ENCODE results near the gene CACNA2D1. TPM values are rescaled to one million over a fixed set of nuclear protein-coding genes. Genes with fewer than 3 reads are reported as not detected.

Gene CACNA2D1
- polyA plus RNA-seq, 1 donor: 11.4 TPM

DNA sequence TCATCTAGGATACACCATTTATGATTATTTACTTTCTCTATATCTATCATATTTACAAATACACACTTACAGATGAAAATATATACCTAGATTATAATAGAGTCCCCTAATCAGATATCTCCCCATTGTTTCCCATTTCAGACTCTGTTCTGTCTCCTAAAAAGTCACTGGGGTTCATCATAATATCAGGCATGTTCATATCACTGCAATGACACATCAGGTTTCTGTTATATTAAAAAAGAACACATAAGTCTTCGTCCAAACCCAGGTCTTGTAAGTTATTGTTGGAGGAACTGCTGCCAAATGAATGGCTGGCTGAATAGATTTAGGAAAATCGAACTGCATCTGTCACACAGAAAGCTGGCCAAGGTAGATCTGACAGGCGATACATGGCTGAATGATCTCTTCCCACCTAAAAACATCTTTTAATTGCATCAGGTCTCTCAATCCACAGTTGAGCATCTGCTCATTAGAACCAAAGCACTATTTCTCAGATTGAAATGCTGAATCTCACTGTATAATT, 178.7 kb downstream of the CACNA2D1 start:
- H3K27ac ChIP-seq (ENCODE audit: low read length): no peak overlapping the region
- 100% methylated on average over 1 of the region's 3 CpGs for WGBS (ENCODE audit: insufficient coverage, low lambda C conversion rate)

GRCh38 chr7:82263920-82264782, 179.4 kb downstream of the CACNA2D1 start:
- Histone ChIP-seq H3K27ac (ENCODE audit: low read length) (no peak overlapping the region), H3K9me3 (ENCODE audit: control insufficient read depth, low read depth, low read length) (no peaks in the 10 kb centered on the region), H3K4me1 (ENCODE audit: control insufficient read depth, insufficient read depth, low read length) (no peaks in the 10 kb centered on the region), H3K27me3 (ENCODE audit: control insufficient read depth, insufficient read depth, low read length) (no peaks in the 10 kb centered on the region), H3K4me3 (ENCODE audit: low read length) (no peak overlapping the region), H3K36me3 (ENCODE audit: control insufficient read depth, insufficient read depth, low read length) (no peaks in the 10 kb centered on the region)
- 100% methylated on average over 2 of the region's 3 CpGs for WGBS (ENCODE audit: insufficient coverage, low lambda C conversion rate)
- DNase-seq: no peak

More for the DNA sequence above, 178.7 kb downstream of the CACNA2D1 start:
- Histone ChIP-seq H3K4me1 (ENCODE audit: control insufficient read depth, insufficient read depth, low read length) (no peaks in the 10 kb centered on the region), H3K27me3 (ENCODE audit: control insufficient read depth, insufficient read depth, low read length) (no peaks in the 10 kb centered on the region), H3K36me3 (ENCODE audit: control insufficient read depth, insufficient read depth, low read length) (no peaks in the 10 kb centered on the region), H3K9me3 (ENCODE audit: control insufficient read depth, low read depth, low read length) (no peaks in the 10 kb centered on the region), H3K4me3 (ENCODE audit: low read length) (no peak overlapping the region)
- no peak for DNase-seq

- no peak for DNase-seq
- H3K36me3 ChIP-seq (ENCODE audit: control insufficient read depth, insufficient read depth, low read length): no peaks in the 10 kb centered on the region
- no peaks in the 10 kb centered on the region for H3K9me3 ChIP-seq (ENCODE audit: control insufficient read depth, low read depth, low read length)
- no peak overlapping the region for H3K27ac ChIP-seq (ENCODE audit: low read length)
- H3K4me3 ChIP-seq (ENCODE audit: low read length): no peak overlapping the region
- H3K4me1 ChIP-seq (ENCODE audit: control insufficient read depth, insufficient read depth, low read length): no peaks in the 10 kb centered on the region
- no CpG with 5 or more reads among the region's 2 CpGs for WGBS (ENCODE audit: insufficient coverage, low lambda C conversion rate)
- no peaks in the 10 kb centered on the region for H3K27me3 ChIP-seq (ENCODE audit: control insufficient read depth, insufficient read depth, low read length)
Measured at GRCh38 chr7:82258181-82258580, 185.4 kb downstream of the CACNA2D1 start.

DNA sequence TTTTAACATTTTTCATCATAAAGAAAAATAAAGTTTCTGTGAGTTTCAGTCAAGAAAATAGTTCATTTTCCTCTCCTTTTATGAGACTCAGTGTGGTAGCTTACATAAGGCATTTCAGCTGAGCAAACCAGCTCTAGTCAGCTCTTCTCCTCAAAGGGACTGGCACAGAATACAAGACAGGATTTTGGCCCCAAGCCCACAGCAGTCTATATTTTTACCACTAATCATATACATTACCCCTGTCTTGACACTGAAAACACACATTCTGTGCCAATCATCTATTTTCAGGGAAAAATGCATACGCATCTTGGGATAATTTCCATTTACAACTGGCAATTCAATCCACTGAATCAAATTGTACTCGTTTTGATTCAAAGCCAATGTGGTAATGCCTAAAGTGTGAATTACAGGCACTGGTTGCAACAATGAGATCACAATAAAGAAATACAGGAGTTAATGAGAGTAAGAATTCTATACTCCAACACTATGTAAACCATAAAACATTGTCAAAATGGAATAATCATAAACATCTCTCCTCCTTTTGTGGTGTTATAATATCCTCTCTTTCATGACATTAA, 186.4 kb downstream of the CACNA2D1 start:
- WGBS (ENCODE audit: insufficient coverage, low lambda C conversion rate): 94% methylated on average over 2 of the region's 2 CpGs
- Histone ChIP-seq H3K4me3 (ENCODE audit: low read length) (no peak overlapping the region), H3K27ac (ENCODE audit: low read length) (no peak overlapping the region), H3K36me3 (ENCODE audit: control insufficient read depth, insufficient read depth, low read length) (no peaks in the 10 kb centered on the region), H3K9me3 (ENCODE audit: control insufficient read depth, low read depth, low read length) (no peaks in the 10 kb centered on the region), H3K4me1 (ENCODE audit: control insufficient read depth, insufficient read depth, low read length) (no peaks in the 10 kb centered on the region), H3K27me3 (ENCODE audit: control insufficient read depth, insufficient read depth, low read length) (no peaks in the 10 kb centered on the region)
- no peak for DNase-seq

- no CpG with 5 or more reads among the region's 3 CpGs for WGBS (ENCODE audit: insufficient coverage, low lambda C conversion rate)
- Histone ChIP-seq H3K4me3 (ENCODE audit: low read length) (no peak overlapping the region), H3K9me3 (ENCODE audit: control insufficient read depth, low read depth, low read length) (no peaks in the 10 kb centered on the region), H3K4me1 (ENCODE audit: control insufficient read depth, insufficient read depth, low read length) (no peaks in the 10 kb centered on the region), H3K36me3 (ENCODE audit: control insufficient read depth, insufficient read depth, low read length) (no peaks in the 10 kb centered on the region), H3K27ac (ENCODE audit: low read length) (no peak overlapping the region), H3K27me3 (ENCODE audit: control insufficient read depth, insufficient read depth, low read length) (no peaks in the 10 kb centered on the region)
- DNase-seq: no peak
Measured at GRCh38 chr7:82255706-82256105, 187.9 kb downstream of the CACNA2D1 start.

DNA sequence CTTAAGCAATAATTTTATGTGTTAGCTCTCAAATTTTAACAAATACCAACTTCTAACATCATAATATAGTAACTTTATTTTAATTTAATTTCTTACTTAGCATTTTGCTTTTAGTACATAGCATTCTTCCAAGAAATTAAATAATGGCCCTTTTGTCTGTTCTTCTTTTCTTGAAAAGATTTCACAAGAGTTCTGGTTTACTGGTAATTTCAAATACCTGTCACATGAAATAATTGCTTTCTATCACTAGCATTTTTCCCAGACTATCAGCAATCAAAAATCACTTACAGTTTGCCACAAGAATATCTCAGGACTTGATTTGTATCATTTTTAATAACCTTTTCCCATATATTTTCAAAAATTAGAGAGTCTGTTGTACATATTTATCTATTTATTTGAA, 193.0 kb downstream of the CACNA2D1 start:
- Histone ChIP-seq H3K27ac (ENCODE audit: low read length) (no peak overlapping the region), H3K27me3 (ENCODE audit: control insufficient read depth, insufficient read depth, low read length) (no peaks in the 10 kb centered on the region), H3K9me3 (ENCODE audit: control insufficient read depth, low read depth, low read length) (no peaks in the 10 kb centered on the region), H3K36me3 (ENCODE audit: control insufficient read depth, insufficient read depth, low read length) (no peaks in the 10 kb centered on the region), H3K4me1 (ENCODE audit: control insufficient read depth, insufficient read depth, low read length) (no peaks in the 10 kb centered on the region), H3K4me3 (ENCODE audit: low read length) (no peak overlapping the region)
- DNase-seq: no peak

DNA sequence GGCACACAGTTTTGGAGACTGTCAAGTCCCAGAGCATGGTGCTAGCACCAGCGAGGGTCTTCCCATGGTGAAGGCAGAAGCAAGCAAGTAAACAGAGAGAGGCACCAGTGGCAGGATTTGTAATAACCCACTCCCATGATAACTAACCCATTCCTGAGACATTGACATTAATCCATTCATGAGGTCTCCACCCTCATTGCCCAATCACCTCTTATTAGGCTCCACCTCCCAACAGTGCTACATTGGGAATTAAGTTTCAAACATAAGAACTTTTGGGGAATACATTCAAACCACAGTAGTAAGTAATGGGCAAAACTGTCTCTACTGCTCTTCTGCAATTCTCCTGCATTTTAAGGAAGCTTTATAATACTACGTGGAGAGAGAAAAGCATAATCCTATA, 193.6 kb downstream of the CACNA2D1 start:
- Histone ChIP-seq H3K9me3 (ENCODE audit: control insufficient read depth, low read depth, low read length) (no peaks in the 10 kb centered on the region), H3K27ac (ENCODE audit: low read length) (no peak overlapping the region), H3K4me3 (ENCODE audit: low read length) (no peak overlapping the region), H3K36me3 (ENCODE audit: control insufficient read depth, insufficient read depth, low read length) (no peaks in the 10 kb centered on the region), H3K27me3 (ENCODE audit: control insufficient read depth, insufficient read depth, low read length) (no peaks in the 10 kb centered on the region), H3K4me1 (ENCODE audit: control insufficient read depth, insufficient read depth, low read length) (no peaks in the 10 kb centered on the region)
- whole genome bisulfite sequencing (ENCODE audit: insufficient coverage, low lambda C conversion rate): 88% methylated on average over 1 of the region's 2 CpGs
- DNase-seq: no peak

GRCh38 chr7:82247814-82248433, 195.7 kb downstream of the CACNA2D1 start:
- no peak for DNase-seq

GRCh38 chr7:82244947-82245517, 198.5 kb downstream of the CACNA2D1 start:
- Histone ChIP-seq H3K9me3 (ENCODE audit: control insufficient read depth, low read depth, low read length) (no peaks in the 10 kb centered on the region), H3K4me3 (ENCODE audit: low read length) (no peak overlapping the region), H3K27ac (ENCODE audit: low read length) (no peak overlapping the region), H3K4me1 (ENCODE audit: control insufficient read depth, insufficient read depth, low read length) (no peaks in the 10 kb centered on the region), H3K36me3 (ENCODE audit: control insufficient read depth, insufficient read depth, low read length) (no peaks in the 10 kb centered on the region), H3K27me3 (ENCODE audit: control insufficient read depth, insufficient read depth, low read length) (no peaks in the 10 kb centered on the region)
- no peak for DNase-seq
- WGBS (ENCODE audit: insufficient coverage, low lambda C conversion rate): no CpG with 5 or more reads among the region's 3 CpGs

More at GRCh38 chr7:82247814-82248433, 195.7 kb downstream of the CACNA2D1 start:
- Histone ChIP-seq H3K4me1 (ENCODE audit: control insufficient read depth, insufficient read depth, low read length) (no peaks in the 10 kb centered on the region), H3K9me3 (ENCODE audit: control insufficient read depth, low read depth, low read length) (no peaks in the 10 kb centered on the region), H3K4me3 (ENCODE audit: low read length) (no peak overlapping the region), H3K36me3 (ENCODE audit: control insufficient read depth, insufficient read depth, low read length) (no peaks in the 10 kb centered on the region), H3K27ac (ENCODE audit: low read length) (no peak overlapping the region), H3K27me3 (ENCODE audit: control insufficient read depth, insufficient read depth, low read length) (no peaks in the 10 kb centered on the region)
- WGBS (ENCODE audit: insufficient coverage, low lambda C conversion rate): 93% methylated on average over 3 of the region's 3 CpGs

- no peak for DNase-seq
- Histone ChIP-seq H3K4me1 (ENCODE audit: control insufficient read depth, insufficient read depth, low read length) (no peaks in the 10 kb centered on the region), H3K27ac (ENCODE audit: low read length) (no peak overlapping the region), H3K4me3 (ENCODE audit: low read length) (no peak overlapping the region), H3K36me3 (ENCODE audit: control insufficient read depth, insufficient read depth, low read length) (no peaks in the 10 kb centered on the region), H3K9me3 (ENCODE audit: control insufficient read depth, low read depth, low read length) (no peaks in the 10 kb centered on the region), H3K27me3 (ENCODE audit: control insufficient read depth, insufficient read depth, low read length) (no peaks in the 10 kb centered on the region)
Measured at GRCh38 chr7:82241356-82241755, 202.2 kb downstream of the CACNA2D1 start.

All from large intestine (tissue), 3 donors.